ENCODE data around the gene PCOLCE2.

DNA sequence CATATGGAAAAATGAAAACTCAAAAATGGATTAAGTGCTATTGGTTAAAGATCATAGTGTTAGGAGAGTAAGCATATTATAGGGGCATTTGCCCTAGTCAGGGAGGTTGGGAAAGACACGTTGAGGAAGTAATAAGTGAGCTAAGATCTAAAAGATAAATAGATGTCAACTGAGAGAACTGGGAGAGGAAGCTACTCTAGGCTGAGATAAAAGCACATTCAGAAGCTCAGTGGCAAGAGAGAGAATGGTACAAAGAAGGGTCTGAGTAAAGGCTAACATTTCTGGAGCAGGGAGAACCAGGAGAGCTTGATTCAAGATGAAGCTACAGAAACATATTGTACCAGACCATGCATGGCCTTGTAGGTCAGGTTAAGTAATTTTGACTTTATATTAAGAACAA is 101.2 kb downstream of the PCOLCE2 start:
- TF ChIP-seq POLR2A (IDR thresholded peaks at IDR 0.05), result no peak
- TF ChIP-seq, protein P1, sequence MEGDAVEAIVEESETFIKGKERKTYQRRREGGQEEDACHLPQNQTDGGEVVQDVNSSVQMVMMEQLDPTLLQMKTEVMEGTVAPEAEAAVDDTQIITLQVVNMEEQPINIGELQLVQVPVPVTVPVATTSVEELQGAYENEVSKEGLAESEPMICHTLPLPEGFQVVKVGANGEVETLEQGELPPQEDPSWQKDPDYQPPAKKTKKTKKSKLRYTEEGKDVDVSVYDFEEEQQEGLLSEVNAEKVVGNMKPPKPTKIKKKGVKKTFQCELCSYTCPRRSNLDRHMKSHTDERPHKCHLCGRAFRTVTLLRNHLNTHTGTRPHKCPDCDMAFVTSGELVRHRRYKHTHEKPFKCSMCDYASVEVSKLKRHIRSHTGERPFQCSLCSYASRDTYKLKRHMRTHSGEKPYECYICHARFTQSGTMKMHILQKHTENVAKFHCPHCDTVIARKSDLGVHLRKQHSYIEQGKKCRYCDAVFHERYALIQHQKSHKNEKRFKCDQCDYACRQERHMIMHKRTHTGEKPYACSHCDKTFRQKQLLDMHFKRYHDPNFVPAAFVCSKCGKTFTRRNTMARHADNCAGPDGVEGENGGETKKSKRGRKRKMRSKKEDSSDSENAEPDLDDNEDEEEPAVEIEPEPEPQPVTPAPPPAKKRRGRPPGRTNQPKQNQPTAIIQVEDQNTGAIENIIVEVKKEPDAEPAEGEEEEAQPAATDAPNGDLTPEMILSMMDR (IDR thresholded peaks at IDR 0.05), result no peak
- TF ChIP-seq POLR2AphosphoS5 (IDR thresholded peaks at IDR 0.05), result no peak
- TF ChIP-seq EP300 (IDR thresholded peaks at IDR 0.05), result no peak

All from suprapubic skin (tissue), 4 donors.